AG10803 (cell line): ENCODE measurements around the gene ZNF652.

Experiments
- DNase-seq: peaks from one replicate; pipeline ENCODE4 v3.0.0; 2010; ENCODE audit warnings: low read depth
- H3K4me3 ChIP-seq: 2 replicates; pipeline ENCODE4 v1.5.1; 2011; ENCODE audit warnings: mild to moderate bottlenecking, low read length, control low read depth
- TF ChIP-seq, protein P1 (sequence below): conservative IDR thresholded peaks from 2 replicates; pipeline ENCODE4 v1.5.1; 2011; ENCODE audit warnings: mild to moderate bottlenecking, low read length, control low read depth, inconsistent platforms

The ZNF652 gene

DNA sequence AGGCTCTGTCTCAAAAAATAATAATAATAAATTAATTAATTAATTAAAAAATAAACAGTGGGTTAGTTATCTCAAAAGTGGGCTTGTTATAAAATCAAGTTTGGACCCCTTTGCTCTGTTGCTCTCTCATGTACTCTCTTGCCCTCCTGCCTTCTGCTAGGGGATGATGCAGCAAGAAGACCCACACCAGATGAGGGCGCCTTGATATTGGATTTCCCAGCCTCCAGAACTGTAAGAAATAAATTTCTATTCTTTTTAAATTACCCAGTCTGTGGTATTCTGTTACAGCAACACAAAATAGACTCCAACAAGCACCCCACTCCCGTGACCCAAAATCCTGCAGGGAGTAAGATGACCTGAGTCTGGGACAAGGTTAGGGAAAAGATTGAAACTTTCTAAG is 2.1 kb upstream of the ZNF652 start:
- TF ChIP-seq, protein P1, sequence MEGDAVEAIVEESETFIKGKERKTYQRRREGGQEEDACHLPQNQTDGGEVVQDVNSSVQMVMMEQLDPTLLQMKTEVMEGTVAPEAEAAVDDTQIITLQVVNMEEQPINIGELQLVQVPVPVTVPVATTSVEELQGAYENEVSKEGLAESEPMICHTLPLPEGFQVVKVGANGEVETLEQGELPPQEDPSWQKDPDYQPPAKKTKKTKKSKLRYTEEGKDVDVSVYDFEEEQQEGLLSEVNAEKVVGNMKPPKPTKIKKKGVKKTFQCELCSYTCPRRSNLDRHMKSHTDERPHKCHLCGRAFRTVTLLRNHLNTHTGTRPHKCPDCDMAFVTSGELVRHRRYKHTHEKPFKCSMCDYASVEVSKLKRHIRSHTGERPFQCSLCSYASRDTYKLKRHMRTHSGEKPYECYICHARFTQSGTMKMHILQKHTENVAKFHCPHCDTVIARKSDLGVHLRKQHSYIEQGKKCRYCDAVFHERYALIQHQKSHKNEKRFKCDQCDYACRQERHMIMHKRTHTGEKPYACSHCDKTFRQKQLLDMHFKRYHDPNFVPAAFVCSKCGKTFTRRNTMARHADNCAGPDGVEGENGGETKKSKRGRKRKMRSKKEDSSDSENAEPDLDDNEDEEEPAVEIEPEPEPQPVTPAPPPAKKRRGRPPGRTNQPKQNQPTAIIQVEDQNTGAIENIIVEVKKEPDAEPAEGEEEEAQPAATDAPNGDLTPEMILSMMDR: no peak
- no peak for DNase-seq
- no peak overlapping the region for H3K4me3 ChIP-seq

DNA sequence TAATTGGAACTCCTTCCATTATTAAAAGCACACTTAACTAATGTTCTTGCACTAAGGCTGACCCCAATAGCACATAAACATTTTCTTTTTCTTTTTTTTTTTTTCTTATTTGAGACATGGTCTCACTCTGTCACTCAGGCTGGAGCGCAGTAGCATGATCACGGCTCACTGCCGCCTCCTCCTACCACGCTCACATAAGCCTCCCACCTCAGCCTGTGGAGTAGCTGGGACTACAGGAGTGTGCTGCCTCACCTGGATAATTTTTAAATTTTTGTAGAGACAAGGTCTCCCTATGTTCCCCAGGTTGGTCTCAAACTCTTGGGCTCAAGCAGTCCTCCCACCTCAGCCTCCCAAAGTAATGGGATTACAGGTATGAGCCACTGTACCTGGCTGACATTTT is 1.2 kb upstream of the ZNF652 start:
- DNase-seq: no peak
- TF ChIP-seq, protein P1: no peak
- H3K4me3 ChIP-seq: no peak overlapping the region

DNA sequence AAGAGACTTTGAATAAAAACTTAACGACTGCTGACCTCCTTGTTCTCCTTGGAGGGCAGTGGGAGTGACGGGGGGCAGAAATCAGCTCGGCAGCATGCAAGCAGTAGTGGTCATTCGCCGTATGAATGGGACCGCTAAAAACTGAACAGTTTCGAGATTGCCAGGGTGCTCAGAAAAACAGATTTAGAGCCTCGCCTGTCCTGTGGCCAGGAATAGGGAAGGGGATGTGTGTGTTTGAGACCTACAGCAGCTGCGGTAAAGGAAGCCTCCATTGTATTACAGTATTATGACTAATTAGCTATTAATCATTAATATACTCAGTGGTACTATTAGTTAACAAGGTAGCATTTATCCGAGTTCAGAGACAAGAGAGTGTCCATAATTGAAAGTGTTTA is 670 bp upstream of the ZNF652 start:
- TF ChIP-seq, protein P1: no peak
- H3K4me3 ChIP-seq: peak overlapping the region; percentile 63

DNA sequence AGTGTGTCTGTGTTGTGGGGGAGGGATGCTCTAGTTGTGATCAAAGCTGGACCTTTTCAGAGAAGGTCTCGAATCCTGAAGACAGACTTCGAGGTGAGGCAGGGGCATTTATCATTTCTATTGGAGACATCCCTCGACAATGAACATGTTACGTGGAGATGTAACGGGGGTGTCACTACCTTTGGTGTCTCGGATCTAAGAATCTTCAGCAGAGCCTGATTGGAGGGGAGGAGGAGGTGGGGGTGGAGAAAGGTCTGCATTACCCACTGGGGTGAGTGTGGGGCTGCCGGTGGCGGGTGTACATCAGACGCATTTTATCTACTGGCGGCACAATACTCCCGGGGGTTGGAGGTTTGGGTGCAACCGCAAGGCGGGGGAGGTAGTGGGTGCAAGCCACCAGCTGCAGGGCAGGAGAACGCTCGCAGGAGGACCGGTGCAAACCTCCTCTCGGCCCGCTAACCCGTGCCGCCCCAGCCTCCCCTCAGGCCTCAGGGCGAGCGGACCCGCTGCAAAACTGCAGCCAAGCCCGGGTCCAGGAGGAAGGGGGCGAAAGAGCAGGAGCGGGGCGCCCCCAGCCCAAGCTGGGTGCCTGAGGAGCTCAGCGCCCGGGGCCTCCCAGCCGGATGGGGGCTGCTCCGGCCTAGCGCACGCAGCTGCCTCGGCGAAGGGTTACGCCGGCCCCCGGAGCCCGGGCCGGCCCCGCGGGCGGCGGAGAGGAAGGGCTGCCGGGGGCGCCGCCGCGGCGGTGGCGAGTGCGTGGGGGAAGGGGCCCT is 735 bp downstream of the ZNF652 start:
- no peak for DNase-seq
- H3K4me3 ChIP-seq: peak overlapping the region; percentile 89
- TF ChIP-seq, protein P1: no peak

More for the DNA sequence above, 670 bp upstream of the ZNF652 start:
- DNase-seq: no peak

- TF ChIP-seq, protein P1: no peak
- DNase-seq: no peak
- peak overlapping the region; percentile 89 for H3K4me3 ChIP-seq
Measured at GRCh38 chr17:49360796-49361128, 1.3 kb downstream of the ZNF652 start.

- TF ChIP-seq, protein P1: no peak
- DNase-seq: no peak
- peak overlapping the region; percentile 89 for H3K4me3 ChIP-seq
Measured at GRCh38 chr17:49359990-49360795, 1.9 kb downstream of the ZNF652 start.
